Endodermal cell (in vitro differentiated cells): Measurements from ENCODE around the gene CHST1. TPM values are rescaled to one million over a fixed set of nuclear protein-coding genes. Genes with fewer than 3 reads are reported as not detected.

Source experiments
- DNase-seq: peaks from one replicate; pipeline ENCODE4 v3.0.0-alpha.2; 2017
- H3K27ac ChIP-seq: 2 replicates; pipeline ENCODE4 v1.5.1; 2013; ENCODE audit warnings: mild to moderate bottlenecking, low read depth, low read length, moderate library complexity
- H3K27me3 ChIP-seq: 2 replicates; pipeline ENCODE4 v1.6.1; 2013; ENCODE audit warnings: mild to moderate bottlenecking, low read length, moderate library complexity; ENCODE audit not compliant: insufficient read depth, control insufficient read depth, poor library complexity, severe bottlenecking
- H3K36me3 ChIP-seq: 2 replicates; pipeline ENCODE4 v1.7.0; 2013; ENCODE audit warnings: mild to moderate bottlenecking, low read length, moderate library complexity; ENCODE audit not compliant: control insufficient read depth, insufficient read depth
- H3K4me1 ChIP-seq: one replicate; pipeline ENCODE4 v1.7.0; 2013; ENCODE audit warnings: low read length; ENCODE audit not compliant: control insufficient read depth, insufficient read depth
- H3K4me3 ChIP-seq: 2 replicates; pipeline ENCODE4 v1.5.1; 2013; ENCODE audit warnings: mild to moderate bottlenecking, low read length, moderate library complexity
- H3K9ac ChIP-seq: 2 replicates; pipeline ENCODE4 v1.6.1; 2013; ENCODE audit warnings: mild to moderate bottlenecking, low read length, moderate library complexity; ENCODE audit not compliant: poor library complexity, severe bottlenecking; ENCODE audit errors: extremely low read depth
- H3K9me3 ChIP-seq: 2 replicates; pipeline ENCODE4 v1.6.1; 2013; ENCODE audit warnings: mild to moderate bottlenecking, low read length, moderate library complexity; ENCODE audit not compliant: control insufficient read depth
- H3K27ac Mint-ChIP-seq: 2 replicates; pipeline ENCODE4 v1.8.0; 2020; ENCODE audit warnings: mixed read lengths
- H3K27me3 Mint-ChIP-seq: 2 replicates; pipeline ENCODE4 v1.8.0; 2021; ENCODE audit warnings: mild to moderate bottlenecking, mixed read lengths; ENCODE audit not compliant: insufficient read depth
- H3K36me3 Mint-ChIP-seq: 2 replicates; pipeline ENCODE4 v1.8.0; 2020; ENCODE audit warnings: low read depth, mixed read lengths
- H3K4me1 Mint-ChIP-seq: 2 replicates; pipeline ENCODE4 v1.8.0; 2020; ENCODE audit warnings: mixed read lengths
- H3K4me3 Mint-ChIP-seq: 2 replicates; pipeline ENCODE4 v1.8.0; 2020; ENCODE audit warnings: mild to moderate bottlenecking, moderate library complexity, mixed read lengths
- H3K9me3 Mint-ChIP-seq: 2 replicates; pipeline ENCODE4 v1.8.0; 2020; ENCODE audit warnings: mild to moderate bottlenecking, mixed read lengths
- CTCF ChIP-seq: fragments of 200-600 bp; sonication (generic); conservative IDR thresholded peaks from 2 replicates; pipeline ENCODE4 v1.5.0; 2021; ENCODE audit warnings: antibody characterized with exemption, mild to moderate bottlenecking
- WGBS, 2 experiments: methylation state at CpG; one replicate each; pipeline versions ENCODE4 v1.1.5 to v1.1.7; 2013; ENCODE audit warnings: missing lambda C conversion rate in 2 of 2, mixed read lengths in 1 of 2; ENCODE audit not compliant: insufficient coverage in 1 of 2, insufficient read length in 1 of 2; 5-methylcytosine and 5-hydroxymethylcytosine counted together
- total RNA-seq, 2 donors: library from RNA; stranded (reverse); fragmentation: NEBNext Ultra II Directional in 1 of 2; extraction: Animal tissue kit (Norgen Biotek cat#: 25700) in 1 of 2; gene quantifications; 2 replicates in 1 of 2; 3 replicates in 1 of 2; pipeline ENCODE4 v1.2.1, GENCODE V29; 2021

The CHST1 gene
- total RNA-seq, 2 donors from 2014 or later, result 0.95 to 1.6 TPM

GRCh38 chr11:45688472-45689033 is 23.1 kb upstream of the CHST1 start:
- Histone ChIP-seq H3K27ac (no peak overlapping the region), H3K4me3 (no peak overlapping the region), H3K9me3 (no peaks in the 10 kb centered on the region), H3K36me3 (no peaks in the 10 kb centered on the region), H3K9ac (no peak overlapping the region), H3K4me1 (peaks cover 15% of the 10 kb centered on the region), H3K27me3 (peaks cover 16% of the 10 kb centered on the region)
- peaks cover 8% of the 10 kb centered on the region for H3K27me3 Mint-ChIP-seq
- peaks cover 13% of the 10 kb centered on the region for H3K4me1 Mint-ChIP-seq
- H3K36me3 Mint-ChIP-seq, result no peaks in the 10 kb centered on the region
- DNase-seq, result no peak
- no peaks in the 10 kb centered on the region for H3K9me3 Mint-ChIP-seq
- H3K27ac Mint-ChIP-seq, result no peak overlapping the region
- TF ChIP-seq CTCF, result no peak
- 80 to 84% methylated on average over 5 to 7 of the region's 7 CpGs for WGBS, 2 experiments
- H3K4me3 Mint-ChIP-seq, result no peak overlapping the region

- no peaks in the 10 kb centered on the region for H3K9me3 ChIP-seq
- no peak overlapping the region for H3K9ac ChIP-seq
- H3K4me3 ChIP-seq, result no peak overlapping the region
- H3K36me3 Mint-ChIP-seq, result no peaks in the 10 kb centered on the region
- TF ChIP-seq CTCF, result no peak
- H3K4me3 Mint-ChIP-seq, result no peak overlapping the region
- H3K27ac ChIP-seq, result no peak overlapping the region
- no peak for DNase-seq
- H3K9me3 Mint-ChIP-seq, result no peaks in the 10 kb centered on the region
- H3K27me3 Mint-ChIP-seq, result peaks cover 12% of the 10 kb centered on the region
- H3K27ac Mint-ChIP-seq, result no peak overlapping the region
- H3K4me1 ChIP-seq, result peaks cover 16% of the 10 kb centered on the region
- WGBS, 2 experiments, result 90 to 95% methylated on average over 6 of the region's 6 CpGs
- no peaks in the 10 kb centered on the region for H3K36me3 ChIP-seq
- peaks cover 13% of the 10 kb centered on the region for H3K4me1 Mint-ChIP-seq
- peaks cover 16% of the 10 kb centered on the region for H3K27me3 ChIP-seq
These were observed 22.4 kb upstream of the CHST1 start for GRCh38 chr11:45687836-45688235.

GRCh38 chr11:45685964-45686537 is 20.6 kb upstream of the CHST1 start:
- H3K4me3 ChIP-seq, result no peak overlapping the region
- H3K27ac ChIP-seq, result no peak overlapping the region
- peaks cover 16% of the 10 kb centered on the region for H3K4me1 ChIP-seq
- peaks cover 13% of the 10 kb centered on the region for H3K4me1 Mint-ChIP-seq
- peaks cover 16% of the 10 kb centered on the region for H3K27me3 ChIP-seq
- peaks cover 17% of the 10 kb centered on the region for H3K27me3 Mint-ChIP-seq
- no peak overlapping the region for H3K4me3 Mint-ChIP-seq
- 88 to 90% methylated on average over 7 of the region's 7 CpGs for WGBS, 2 experiments
- DNase-seq, result no peak
- TF ChIP-seq CTCF, result no peak
- H3K9me3 ChIP-seq, result no peaks in the 10 kb centered on the region
- no peaks in the 10 kb centered on the region for H3K36me3 Mint-ChIP-seq
- H3K9me3 Mint-ChIP-seq, result no peaks in the 10 kb centered on the region
- no peak overlapping the region for H3K27ac Mint-ChIP-seq
- no peak overlapping the region for H3K9ac ChIP-seq
- no peaks in the 10 kb centered on the region for H3K36me3 ChIP-seq
